Kidney capillary endothelial cell (primary cell): ENCODE measurements around the gene EVL.
A peak's percentile ranks its signal among the peaks of the same experiment; 100 is the strongest.
"Not testable (repeated sequence)": the region's sequence is repeated elsewhere in the genome, so short reads cannot be mapped to it uniquely, and the experiment has no call there.

Experiments used
- DNase-seq: peaks from one replicate; pipeline ENCODE4 v3.0.0-alpha.2; 2018; ENCODE audit warnings: low spot score

Gene EVL

DNA sequence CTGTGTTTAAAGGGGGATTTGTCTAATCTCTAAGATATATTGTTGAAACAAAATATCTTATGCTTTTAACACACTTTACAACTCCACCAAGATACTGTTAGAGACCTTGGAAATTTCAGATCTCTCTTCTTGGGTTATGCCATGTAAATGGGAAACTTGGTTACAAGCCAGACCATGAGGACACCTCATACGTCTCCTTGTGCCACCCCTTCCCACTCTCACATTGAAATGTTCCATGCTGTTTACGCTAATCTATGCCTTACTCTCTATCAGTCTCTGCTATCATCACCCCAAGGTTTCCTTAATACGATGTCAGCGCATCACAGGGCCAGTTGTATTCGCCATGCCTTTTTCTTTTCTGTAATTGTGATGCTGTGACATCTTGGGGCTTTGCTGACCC lies 107.6 kb downstream of the EVL start:
- no peak for DNase-seq

DNA sequence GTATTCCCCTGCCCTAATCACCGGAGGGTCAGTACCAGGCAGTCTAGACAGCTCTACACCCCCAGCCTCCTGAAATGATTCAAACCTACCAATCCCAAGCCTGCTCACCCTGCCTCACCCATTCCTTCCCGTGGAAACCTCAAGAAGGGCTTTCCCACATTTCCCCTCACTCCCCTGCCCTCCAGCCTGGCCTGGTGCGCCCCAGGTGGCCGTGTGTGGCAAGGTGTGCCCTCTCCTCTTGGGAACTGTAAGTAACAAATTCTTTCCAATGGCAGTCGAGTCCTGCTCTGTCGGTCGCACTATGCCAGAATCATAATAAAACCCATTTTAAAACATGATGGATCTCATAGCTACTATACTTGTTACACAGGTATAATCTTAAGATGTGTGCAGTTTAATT lies 108.1 kb downstream of the EVL start:
- no peak for DNase-seq

DNA sequence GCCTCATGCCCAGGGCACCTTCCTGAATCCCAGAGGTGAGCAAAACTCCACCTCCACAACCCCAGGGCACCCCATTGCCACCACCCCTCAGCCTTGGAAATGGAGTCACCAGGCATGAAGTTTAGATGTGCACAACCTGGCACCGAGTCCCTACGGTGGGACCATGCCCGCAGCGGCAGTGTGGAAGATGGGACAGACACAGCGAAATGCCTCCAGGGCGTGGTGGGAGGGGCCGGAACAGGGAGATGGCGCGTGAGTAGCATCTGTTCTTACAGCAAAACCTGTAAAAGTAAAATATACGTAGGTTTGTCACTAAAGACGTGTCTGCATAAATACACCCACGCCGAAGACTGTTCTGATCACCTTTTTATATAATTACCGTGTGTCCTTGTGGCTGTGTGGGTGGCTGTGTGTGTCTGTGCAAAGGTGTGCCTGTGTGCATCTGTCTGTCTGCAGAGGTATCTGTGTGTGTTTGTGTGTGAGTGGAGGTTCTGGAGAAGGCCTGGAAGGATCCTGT lies 111.6 kb downstream of the EVL start:
- no peak for DNase-seq

GRCh38 chr14:100178691-100179090 lies 113.5 kb downstream of the EVL start:
- DNase-seq: no peak

GRCh38 chr14:100180671-100181070 lies 115.4 kb downstream of the EVL start:
- DNase-seq: not testable (repeated sequence)

DNA sequence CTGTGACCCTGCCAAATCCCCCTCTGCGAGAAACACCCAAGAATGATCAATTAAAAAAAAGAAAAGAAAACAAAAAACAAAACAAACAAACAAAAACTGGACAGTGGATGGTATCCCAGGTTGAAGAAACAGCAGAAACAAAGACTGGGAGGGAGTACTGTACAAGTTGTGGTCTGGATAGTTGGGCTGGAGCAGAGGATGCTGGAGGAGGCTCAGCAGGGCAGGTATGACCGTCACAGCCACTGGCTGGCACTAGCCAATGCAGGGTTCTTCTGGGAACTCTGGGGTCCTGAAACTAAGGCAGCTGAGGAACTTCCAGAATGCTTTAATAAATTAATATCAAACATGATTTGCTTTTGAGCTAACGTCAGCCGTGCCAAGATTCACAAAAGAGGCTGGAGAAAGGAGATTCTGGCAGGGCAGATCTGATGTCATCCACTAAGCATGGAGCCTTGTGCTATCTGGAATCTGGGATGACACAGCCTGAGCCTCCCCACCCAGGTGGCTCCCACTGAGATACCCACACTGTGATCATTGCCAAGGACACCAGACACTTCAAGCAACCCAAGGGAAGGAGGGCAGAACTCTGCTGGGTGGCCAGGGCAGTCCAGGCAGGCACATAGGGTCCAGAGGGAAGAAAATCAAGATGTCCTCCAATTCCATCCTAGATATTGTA lies 116.8 kb downstream of the EVL start:
- DNase-seq: not testable (repeated sequence)

DNA sequence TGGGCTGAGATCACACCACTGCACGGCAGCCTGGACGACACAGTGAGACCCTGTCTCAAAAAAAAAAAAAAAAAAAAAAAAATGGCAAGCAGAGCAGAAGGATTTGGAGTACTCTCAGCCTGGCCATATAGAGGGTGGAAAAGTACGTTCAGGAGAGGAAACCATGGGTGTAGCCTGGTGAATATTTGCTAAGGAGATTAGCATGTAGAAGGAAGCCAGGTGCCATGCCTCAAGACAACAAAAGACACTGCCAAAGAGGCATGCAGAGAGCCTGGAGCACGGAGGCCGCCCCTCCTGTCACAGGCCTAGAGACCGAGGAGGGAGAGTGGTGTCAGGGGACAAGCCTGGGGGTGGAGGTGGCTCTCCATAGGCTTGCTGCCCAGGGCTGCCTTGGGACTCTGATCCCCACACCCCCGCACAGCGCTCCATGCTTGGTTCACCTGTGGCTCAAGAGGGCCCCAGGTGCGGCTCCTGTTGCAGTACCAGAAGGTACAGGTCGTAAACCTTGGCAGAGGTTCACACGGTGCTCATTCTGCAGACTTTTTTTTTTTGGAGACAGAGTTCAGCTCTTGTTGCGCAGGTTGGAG lies 122.1 kb downstream of the EVL start:
- no peak for DNase-seq

- no peak for DNase-seq
Measured at GRCh38 chr14:100188392-100189030, 123.3 kb downstream of the EVL start.

GRCh38 chr14:100190126-100190525 lies 124.9 kb downstream of the EVL start:
- DNase-seq: no peak

- no peak for DNase-seq
Measured at GRCh38 chr14:100191584-100192249, 126.5 kb downstream of the EVL start.

GRCh38 chr14:100192250-100192671 lies 127.0 kb downstream of the EVL start:
- no peak for DNase-seq

DNA sequence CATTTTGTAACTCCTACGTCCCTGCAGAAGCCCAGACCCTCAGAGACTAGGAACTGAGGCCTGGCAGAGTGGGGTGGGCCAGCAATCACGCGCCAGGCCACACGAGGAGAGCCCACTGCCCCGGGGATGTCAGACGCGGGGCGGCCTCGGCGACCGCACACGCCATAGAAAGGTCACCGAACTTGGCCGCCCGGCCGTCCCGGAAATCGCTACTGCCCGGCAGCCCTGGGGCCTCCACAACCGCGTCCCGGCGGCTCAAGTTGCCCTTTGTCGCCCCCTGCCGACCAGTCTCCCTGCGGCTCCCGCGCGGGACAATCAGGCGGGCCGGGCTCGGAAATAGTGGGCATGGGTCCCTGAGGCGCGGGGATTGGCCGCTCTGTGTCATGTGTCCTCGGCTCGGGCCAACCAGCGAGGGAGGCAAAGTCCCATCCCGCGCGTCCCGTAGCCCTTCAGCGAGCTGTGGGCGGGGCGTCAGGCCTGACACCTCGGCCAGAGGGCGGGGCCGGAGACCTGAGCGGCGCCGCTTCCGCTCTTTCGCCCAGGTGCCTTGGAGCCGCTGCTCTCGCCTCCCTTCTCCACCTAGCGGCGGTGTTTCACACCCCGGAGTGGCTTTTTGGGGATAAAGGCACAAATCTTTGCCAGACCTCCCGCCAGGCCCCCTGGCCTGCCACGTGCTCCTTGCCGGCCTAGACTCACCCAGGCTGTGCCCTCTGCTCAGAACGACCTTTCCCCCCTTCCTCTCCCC lies 127.6 kb downstream of the EVL start:
- DNase-seq: peak; percentile 96
